Measurements from ENCODE around the gene LRRC4C. TPM values are rescaled to one million over a fixed set of nuclear protein-coding genes. Genes with fewer than 3 reads are reported as not detected.

LRRC4C gene
- total and polyA plus RNA-seq, 2 experiments from 2014 or later, result 0.35 to 1.1 TPM

- TF ChIP-seq, protein P1, sequence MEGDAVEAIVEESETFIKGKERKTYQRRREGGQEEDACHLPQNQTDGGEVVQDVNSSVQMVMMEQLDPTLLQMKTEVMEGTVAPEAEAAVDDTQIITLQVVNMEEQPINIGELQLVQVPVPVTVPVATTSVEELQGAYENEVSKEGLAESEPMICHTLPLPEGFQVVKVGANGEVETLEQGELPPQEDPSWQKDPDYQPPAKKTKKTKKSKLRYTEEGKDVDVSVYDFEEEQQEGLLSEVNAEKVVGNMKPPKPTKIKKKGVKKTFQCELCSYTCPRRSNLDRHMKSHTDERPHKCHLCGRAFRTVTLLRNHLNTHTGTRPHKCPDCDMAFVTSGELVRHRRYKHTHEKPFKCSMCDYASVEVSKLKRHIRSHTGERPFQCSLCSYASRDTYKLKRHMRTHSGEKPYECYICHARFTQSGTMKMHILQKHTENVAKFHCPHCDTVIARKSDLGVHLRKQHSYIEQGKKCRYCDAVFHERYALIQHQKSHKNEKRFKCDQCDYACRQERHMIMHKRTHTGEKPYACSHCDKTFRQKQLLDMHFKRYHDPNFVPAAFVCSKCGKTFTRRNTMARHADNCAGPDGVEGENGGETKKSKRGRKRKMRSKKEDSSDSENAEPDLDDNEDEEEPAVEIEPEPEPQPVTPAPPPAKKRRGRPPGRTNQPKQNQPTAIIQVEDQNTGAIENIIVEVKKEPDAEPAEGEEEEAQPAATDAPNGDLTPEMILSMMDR (conservative IDR thresholded peaks at IDR 0.05; ENCODE audit: low read depth in 2 of 2), result no peak
- TF ChIP-seq POLR2AphosphoS5 (IDR thresholded peaks at IDR 0.05; ENCODE audit: low read depth) (no peak), JUNB (IDR thresholded peaks at IDR 0.05; ENCODE audit: unreplicated experiment) (no peak)
- TF ChIP-seq, protein P2, sequence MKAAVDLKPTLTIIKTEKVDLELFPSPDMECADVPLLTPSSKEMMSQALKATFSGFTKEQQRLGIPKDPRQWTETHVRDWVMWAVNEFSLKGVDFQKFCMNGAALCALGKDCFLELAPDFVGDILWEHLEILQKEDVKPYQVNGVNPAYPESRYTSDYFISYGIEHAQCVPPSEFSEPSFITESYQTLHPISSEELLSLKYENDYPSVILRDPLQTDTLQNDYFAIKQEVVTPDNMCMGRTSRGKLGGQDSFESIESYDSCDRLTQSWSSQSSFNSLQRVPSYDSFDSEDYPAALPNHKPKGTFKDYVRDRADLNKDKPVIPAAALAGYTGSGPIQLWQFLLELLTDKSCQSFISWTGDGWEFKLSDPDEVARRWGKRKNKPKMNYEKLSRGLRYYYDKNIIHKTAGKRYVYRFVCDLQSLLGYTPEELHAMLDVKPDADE (IDR thresholded peaks at IDR 0.05), result no peak
- TF ChIP-seq, protein P3, sequence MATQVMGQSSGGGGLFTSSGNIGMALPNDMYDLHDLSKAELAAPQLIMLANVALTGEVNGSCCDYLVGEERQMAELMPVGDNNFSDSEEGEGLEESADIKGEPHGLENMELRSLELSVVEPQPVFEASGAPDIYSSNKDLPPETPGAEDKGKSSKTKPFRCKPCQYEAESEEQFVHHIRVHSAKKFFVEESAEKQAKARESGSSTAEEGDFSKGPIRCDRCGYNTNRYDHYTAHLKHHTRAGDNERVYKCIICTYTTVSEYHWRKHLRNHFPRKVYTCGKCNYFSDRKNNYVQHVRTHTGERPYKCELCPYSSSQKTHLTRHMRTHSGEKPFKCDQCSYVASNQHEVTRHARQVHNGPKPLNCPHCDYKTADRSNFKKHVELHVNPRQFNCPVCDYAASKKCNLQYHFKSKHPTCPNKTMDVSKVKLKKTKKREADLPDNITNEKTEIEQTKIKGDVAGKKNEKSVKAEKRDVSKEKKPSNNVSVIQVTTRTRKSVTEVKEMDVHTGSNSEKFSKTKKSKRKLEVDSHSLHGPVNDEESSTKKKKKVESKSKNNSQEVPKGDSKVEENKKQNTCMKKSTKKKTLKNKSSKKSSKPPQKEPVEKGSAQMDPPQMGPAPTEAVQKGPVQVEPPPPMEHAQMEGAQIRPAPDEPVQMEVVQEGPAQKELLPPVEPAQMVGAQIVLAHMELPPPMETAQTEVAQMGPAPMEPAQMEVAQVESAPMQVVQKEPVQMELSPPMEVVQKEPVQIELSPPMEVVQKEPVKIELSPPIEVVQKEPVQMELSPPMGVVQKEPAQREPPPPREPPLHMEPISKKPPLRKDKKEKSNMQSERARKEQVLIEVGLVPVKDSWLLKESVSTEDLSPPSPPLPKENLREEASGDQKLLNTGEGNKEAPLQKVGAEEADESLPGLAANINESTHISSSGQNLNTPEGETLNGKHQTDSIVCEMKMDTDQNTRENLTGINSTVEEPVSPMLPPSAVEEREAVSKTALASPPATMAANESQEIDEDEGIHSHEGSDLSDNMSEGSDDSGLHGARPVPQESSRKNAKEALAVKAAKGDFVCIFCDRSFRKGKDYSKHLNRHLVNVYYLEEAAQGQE (IDR thresholded peaks at IDR 0.05; ENCODE audit: unreplicated experiment), result no peak
Measured at GRCh38 chr11:40118026-40118425, 1341.4 kb downstream of the LRRC4C start (continued).

DNA sequence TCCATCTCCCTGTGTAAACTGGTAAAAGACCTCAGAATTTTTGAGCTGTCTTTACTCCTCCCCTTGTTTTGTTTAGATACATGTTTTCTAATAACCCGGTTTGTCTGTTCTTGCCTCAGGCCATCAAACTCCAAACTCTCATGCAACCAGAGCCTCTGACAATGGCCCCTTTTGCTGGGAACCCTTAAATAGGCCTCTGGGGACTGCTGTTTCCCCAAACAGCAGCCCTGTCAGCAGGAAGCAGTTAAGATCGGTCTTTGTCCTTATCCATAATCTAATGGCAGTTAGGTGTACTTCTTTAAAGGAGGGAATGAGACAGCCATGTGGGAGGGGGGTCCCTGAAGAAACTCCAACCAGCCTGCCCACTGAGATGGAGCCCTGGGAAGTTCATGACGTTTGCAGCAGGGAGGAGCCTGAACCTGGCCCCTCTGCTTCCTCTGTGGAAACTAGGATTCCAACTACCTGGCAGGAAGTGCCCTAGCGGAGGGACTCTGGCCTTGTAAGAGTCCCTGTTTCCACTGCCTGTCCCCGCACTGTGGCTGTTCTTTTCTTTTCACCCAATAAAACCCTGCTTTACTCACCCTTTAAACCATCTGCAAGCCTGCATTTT, 1354.4 kb downstream of the LRRC4C start:
- peak; percentile 18 for DNase-seq (ENCODE audit: low spot score)
- peaks cover 4% of the 10 kb centered on the region for H3K27me3 Mint-ChIP-seq (ENCODE audit: insufficient read depth, low read depth, poor library complexity)

More for the DNA sequence above, 1354.4 kb downstream of the LRRC4C start:
- no peak for TF ChIP-seq STAT1 (IDR thresholded peaks at IDR 0.05; ENCODE audit: unreplicated experiment)
- TF ChIP-seq, protein P1 (conservative IDR thresholded peaks at IDR 0.05; ENCODE audit: low read depth in 2 of 2), result no peak
- no peak for TF ChIP-seq NANOG (IDR thresholded peaks at IDR 0.05; ENCODE audit: borderline replicate concordance)
- TF ChIP-seq, protein P2 (IDR thresholded peaks at IDR 0.05), result no peak
- Histone ChIP-seq H3K9me2 (ENCODE audit: insufficient read depth) (no peaks in the 10 kb centered on the region), H3K4me3 (no peak overlapping the region), H3K4me2 (no peak overlapping the region), H3K79me2 (replicated peaks; ENCODE audit: insufficient read depth) (no peaks in the 10 kb centered on the region), H4K20me1 (replicated peaks; ENCODE audit: insufficient read depth) (no peaks in the 10 kb centered on the region), H3K36me3 (ENCODE audit: insufficient read depth) (no peaks in the 10 kb centered on the region), H3K4me1 (ENCODE audit: insufficient read depth) (peaks cover 2% of the 10 kb centered on the region; the same call in 1 of the 2 replicates), H3F3A (replicated peaks; ENCODE audit: low read depth) (no peaks in the 10 kb centered on the region), H2AFZ (peak overlapping the region; percentile 90; the same call in 1 of the 2 replicates), H3K27ac (ENCODE audit: low read depth) (no peak overlapping the region), H3K27me3 (ENCODE audit: insufficient read depth) (no peaks in the 10 kb centered on the region)
- Mint-ChIP-seq H3K4me1 (peaks cover 3% of the 10 kb centered on the region), H3K9me3 (peaks cover 16% of the 10 kb centered on the region; the same call in 2 of the 3 replicates), H3K4me3 (no peak overlapping the region), H3K36me3 (ENCODE audit: low read depth) (peaks cover 12% of the 10 kb centered on the region; the same call in 2 of the 3 replicates), H3K27ac (no peak overlapping the region)
- no peak; the same call in 2 of the 3 replicates for ATAC-seq

Measured in GM23338 (cell line).